ENCODE measurements around the gene NELFA.

DNA sequence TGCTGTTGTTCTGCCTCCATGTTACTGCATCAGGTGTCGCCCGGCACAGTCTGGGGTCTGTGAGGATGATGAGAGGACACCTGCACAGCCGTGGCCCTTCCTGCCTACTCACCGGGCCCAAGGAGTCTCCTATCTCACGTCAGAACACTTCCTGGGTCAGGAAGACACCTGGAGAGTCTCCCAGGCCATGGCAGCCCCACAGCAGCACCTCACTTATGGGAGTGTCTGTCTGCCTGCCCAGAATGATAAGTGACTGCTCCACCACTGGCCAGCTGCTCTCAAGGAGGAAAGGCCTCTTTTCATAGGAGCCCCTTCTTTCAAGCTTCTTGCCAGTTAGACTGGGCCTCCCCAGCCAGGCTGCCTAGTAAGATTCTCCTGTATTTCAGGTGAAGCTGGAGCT is 56.1 kb downstream of the NELFA start:
- TF ChIP-seq POLR2A (IDR thresholded peaks at IDR 0.05; ENCODE audit: low read length) (no peak), GATA1 (IDR thresholded peaks at IDR 0.05; ENCODE audit: low read depth, low read length) (no peak)
